ENCODE measurements around the gene DNAJC13.

The DNAJC13 gene

GRCh38 chr3:132536442-132537153, 119.3 kb downstream of the DNAJC13 start:
- peak; percentile 22 for TF ChIP-seq CTCF (IDR thresholded peaks at IDR 0.05; ENCODE audit: low read depth, low read length)
- no peak for DNase-seq (ENCODE audit: low read depth, low spot score)
- in situ Hi-C loops (cut with HindIII; ENCODE audit: low sequenced_read_pairs): no loop called here
- H3K4me3 ChIP-seq (ENCODE audit: low read depth, low read length): no peak overlapping the region

- in situ Hi-C loops (cut with HindIII; ENCODE audit: low sequenced_read_pairs): no loop called here
- no peak for DNase-seq (ENCODE audit: low read depth, low spot score)
- TF ChIP-seq CTCF (IDR thresholded peaks at IDR 0.05; ENCODE audit: low read depth, low read length): no peak
- H3K4me3 ChIP-seq (ENCODE audit: low read depth, low read length): no peak overlapping the region
Measured at GRCh38 chr3:132537297-132537696, 120.0 kb downstream of the DNAJC13 start.

- no peak for DNase-seq (ENCODE audit: low read depth, low spot score)
- no peak overlapping the region for H3K4me3 ChIP-seq (ENCODE audit: low read depth, low read length)
- TF ChIP-seq CTCF (IDR thresholded peaks at IDR 0.05; ENCODE audit: low read depth, low read length): no peak
- in situ Hi-C loops (cut with HindIII; ENCODE audit: low sequenced_read_pairs): no loop called here
Measured at GRCh38 chr3:132538072-132538471, 120.8 kb downstream of the DNAJC13 start.

GRCh38 chr3:132539681-132540080, 122.4 kb downstream of the DNAJC13 start:
- no peak for DNase-seq (ENCODE audit: low read depth, low spot score)
- no peak overlapping the region for H3K4me3 ChIP-seq (ENCODE audit: low read depth, low read length)
- no peak for TF ChIP-seq CTCF (IDR thresholded peaks at IDR 0.05; ENCODE audit: low read depth, low read length)
- in situ Hi-C loops (cut with HindIII; ENCODE audit: low sequenced_read_pairs): no loop called here

GRCh38 chr3:132542577-132542976, 125.3 kb downstream of the DNAJC13 start:
- no peak overlapping the region for H3K4me3 ChIP-seq (ENCODE audit: low read depth, low read length)
- in situ Hi-C loops (cut with HindIII; ENCODE audit: low sequenced_read_pairs): no loop called here
- TF ChIP-seq CTCF (IDR thresholded peaks at IDR 0.05; ENCODE audit: low read depth, low read length): no peak
- DNase-seq (ENCODE audit: low read depth, low spot score): no peak

- TF ChIP-seq CTCF (IDR thresholded peaks at IDR 0.05; ENCODE audit: low read depth, low read length): no peak
- in situ Hi-C loops (cut with HindIII; ENCODE audit: low sequenced_read_pairs): no loop called here
Measured at GRCh38 chr3:132543011-132543739, 125.9 kb downstream of the DNAJC13 start.

More at GRCh38 chr3:132543011-132543739, 125.9 kb downstream of the DNAJC13 start:
- H3K4me3 ChIP-seq (ENCODE audit: low read depth, low read length): no peak overlapping the region
- DNase-seq (ENCODE audit: low read depth, low spot score): peak; percentile 95
